Eye (tissue), 1 donor: ENCODE data around the gene PBRM1.
A peak's percentile ranks its signal among the peaks of the same experiment; 100 is the strongest.
"Not testable (repeated sequence)": the region's sequence is repeated elsewhere in the genome, so short reads cannot be mapped to it uniquely, and the experiment has no call there.

Source experiments
- DNase-seq: peaks from one replicate; pipeline ENCODE4 v3.0.0-alpha.2; 2015

PBRM1 gene

DNA sequence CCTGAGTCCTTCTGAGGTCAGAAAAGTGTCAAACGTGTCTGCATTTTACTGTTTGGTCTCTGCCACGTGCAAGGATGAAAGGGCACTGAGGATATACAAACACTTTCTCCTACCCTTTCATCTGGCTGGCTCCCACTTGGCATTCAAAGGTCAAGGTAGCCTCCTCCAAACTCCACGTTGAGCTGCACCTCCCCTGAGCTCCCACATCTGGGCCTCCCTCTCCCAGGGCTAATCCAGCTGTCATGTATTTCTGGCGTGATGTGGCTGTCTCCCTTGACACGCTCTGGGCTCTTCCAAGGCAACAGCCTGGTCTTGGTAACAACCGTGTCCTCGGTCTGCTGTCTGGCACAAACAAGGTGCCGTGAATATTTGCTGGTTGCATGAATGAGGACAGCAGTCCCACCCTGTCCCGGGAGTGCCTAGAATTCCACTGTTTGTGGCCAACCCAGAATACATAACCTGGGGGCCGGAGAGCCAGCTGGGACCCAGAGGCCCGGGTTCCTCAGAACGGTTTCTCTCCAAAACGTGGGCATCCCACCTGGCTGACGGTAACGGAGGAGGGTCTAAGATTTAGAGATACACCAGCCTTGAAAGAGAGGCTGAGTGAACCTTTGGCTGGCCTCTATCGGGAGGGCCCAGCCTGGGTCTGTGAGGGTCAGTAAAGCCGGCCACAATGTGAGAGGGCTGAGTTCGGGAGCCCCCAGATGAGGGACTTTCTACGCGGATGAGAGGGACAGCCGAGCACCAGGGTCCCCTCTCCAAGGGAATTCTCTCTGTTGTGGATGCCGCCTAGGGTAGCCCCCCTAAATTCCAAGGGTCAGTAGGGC lies 19.1 kb upstream of the PBRM1 start:
- DNase-seq = peak; percentile 46

DNA sequence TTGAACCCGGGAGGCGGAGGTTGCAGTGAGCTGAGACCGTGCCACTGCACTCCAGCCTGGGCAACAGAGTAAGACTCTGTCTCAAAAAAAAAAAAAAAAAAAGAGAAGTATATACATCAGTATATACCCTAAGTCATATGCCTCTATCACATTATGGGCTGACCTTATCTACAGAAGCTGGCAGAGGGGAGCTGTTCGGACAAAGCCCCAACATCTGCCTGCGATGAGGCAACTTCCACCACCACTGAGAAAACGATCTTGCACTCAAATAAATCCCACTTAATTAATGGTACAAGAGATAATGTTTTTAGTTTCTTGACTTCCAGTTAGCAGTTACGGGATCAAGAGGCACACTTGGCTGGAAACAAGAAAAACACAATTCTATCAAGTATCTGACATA lies 17.6 kb upstream of the PBRM1 start:
- DNase-seq = no peak

DNA sequence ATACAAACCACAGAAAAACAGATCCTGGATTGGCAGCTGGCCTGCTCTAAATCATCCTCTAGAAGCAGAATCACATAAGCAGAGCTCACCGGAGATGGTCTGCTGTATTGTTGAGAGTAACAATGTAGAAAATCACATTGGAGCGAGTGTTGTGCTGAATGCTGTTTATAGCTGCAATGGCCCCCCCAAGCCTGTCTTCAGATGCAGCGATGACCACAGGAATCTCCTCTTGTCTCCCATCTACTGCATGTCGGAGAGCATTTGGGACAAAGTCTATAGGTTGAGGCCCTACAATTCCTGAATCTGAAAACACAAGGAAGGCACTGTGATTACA lies 11.9 kb upstream of the PBRM1 start:
- DNase-seq = no peak

DNA sequence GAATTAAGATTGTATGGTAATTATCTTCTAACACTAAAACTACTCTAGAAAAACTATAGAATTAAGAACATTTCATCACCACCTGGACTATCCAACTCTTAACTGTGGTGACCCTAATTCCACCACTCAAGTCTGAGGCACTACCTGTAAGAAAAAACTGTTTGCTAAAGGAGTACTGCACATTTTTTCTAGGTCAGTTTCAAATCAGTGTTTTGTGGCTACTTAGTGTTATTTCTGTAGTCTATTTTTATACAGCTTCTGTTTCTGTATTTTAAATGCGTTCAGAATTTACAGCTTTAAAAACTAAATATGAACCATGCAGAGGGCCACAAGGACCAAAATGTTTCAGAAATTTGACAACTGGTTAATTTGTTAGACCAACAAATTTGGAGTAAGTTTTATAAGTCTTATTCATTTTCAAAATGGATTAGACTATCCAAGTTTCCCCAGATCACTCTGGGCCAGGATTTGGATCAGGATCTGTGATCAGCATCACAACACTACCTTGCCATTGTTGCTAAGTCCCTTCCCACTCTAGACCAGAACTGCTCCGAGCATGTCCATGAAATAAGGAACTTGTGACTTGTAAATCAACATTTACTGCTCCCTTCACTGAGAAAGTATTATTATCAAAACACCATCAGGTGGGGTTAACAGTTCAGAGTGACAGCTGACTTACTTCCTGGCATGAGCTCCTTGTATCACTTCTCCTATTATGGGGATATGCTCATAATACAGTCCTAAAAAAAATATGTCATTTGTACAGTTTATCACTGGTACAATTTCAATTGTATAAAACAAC lies 11.3 kb upstream of the PBRM1 start:
- no peak for DNase-seq

DNA sequence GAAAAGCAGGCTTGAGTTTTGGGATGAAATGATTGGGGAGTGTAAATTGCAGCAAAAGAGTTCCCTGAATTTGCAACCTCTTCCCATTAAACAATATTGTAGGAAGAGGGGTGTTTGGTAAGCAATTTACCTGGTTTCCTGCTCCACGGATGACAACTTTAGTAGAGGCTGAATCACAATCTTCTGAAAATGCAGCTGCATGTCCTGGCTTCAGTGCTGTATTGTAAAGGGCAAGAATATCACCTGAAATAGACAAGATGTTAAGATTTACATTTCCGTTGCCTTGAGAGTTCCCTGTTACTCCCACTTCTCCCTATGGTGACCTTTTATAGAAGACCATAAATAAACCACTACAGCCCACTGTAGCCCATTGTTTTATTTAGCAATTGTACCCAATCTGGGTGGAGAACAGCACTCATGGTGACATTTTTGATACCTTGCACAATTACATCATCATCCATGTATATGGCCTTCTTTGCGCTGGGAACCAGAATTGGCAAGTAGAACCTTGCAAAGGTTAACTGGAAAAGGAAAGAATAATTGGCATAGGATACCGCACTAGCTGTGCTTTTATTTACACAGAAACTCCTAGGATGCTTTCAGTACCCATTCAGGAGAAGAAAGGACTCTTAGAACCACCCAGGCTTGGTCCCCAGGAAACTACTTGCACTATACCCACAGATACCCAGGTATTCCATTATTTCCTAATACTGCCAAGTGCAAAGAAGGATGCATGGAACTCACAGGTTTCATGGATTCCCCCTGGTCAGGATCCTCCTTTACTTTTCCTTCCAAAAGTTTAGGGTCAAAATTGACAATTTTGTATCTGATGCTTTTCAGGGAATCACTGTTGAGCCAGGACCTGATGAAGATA lies 10.3 kb upstream of the PBRM1 start:
- no peak for DNase-seq

DNA sequence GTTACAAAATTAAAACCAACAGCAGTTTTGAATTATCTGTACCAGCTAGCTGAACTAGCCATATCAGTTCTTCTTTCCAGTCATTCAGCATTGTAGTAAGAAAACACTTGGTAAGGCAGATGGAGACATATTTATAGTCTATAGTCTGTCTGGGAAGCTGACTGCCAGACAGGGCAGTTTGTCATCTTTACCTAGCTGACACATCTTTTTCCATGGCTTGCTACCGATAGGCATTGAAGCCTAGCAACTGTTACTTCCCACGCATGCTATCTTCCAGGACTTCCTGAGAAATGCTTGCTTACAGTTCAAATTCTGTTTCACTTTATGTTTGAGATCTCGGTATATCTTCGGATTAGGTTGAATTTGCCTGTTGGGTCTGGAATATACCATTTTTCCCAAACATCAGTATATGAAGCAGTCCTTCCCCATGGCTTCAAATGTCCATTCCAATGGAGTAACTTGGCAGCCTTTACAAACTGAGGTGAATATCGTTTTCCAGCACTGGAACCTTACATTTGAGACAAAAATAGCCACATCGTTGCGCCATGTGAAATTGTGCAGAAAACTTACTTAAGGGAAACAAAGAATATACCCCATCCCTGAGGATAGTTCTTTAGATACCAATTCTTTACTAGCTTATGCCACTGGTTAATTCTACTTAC lies 8.9 kb upstream of the PBRM1 start:
- DNase-seq = no peak

DNA sequence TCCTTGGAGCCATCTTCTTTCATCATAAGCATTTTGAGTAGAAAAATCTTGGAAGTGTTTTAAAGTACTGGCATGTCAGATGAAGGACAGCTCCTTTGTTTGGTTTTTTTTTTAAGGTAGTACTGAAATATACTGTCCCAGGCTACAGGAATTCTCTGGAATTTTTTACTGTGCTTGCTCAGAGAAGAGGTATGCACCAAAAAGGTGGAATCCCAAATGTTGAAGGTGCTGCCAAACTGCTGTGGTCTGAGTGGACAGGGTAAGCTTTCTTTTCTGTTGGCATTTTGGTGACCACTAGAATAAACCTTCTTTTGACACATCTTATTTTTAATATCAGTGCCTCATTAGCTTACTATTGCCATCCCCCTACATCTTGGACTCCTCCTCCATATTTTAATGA lies 7.4 kb upstream of the PBRM1 start:
- DNase-seq = no peak

DNA sequence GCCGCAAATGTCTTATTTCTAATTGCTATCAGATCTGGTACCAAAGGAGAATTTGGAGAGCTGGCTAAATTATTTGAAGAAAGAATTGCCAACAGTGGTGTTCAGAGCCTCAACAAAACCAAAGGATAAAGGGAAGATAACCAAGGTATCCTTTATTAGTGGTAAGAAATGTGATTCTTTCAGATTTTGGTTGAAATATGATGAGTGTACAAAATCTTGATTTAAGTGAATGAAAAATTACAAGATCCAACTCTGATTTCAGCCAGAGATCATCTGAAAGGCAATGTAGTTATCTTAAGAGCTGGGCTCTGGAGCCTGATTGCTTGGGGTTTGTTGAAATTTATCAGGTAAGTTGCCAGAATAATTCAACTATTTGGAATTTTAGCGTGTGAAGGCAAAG lies 4.8 kb upstream of the PBRM1 start:
- DNase-seq = no peak

DNA sequence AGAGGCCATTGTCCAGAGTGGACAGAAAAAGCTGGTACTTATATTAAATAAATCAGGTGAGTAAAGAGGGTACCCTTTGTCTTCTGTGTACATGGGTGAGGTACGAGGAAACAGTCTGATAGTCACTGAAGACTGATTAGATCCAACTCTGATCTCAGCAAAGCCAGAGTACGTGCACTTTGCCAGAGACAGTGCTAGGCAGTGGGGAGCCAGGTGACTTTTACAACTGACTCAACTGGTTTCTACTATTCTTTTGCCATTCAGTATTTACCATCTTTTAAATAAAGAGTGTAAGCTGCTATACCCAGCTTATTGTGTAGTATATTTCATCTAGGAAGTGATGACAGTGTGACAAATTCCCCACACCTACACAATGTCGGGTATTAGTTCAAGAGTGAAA lies 3.4 kb upstream of the PBRM1 start:
- no peak for DNase-seq

DNA sequence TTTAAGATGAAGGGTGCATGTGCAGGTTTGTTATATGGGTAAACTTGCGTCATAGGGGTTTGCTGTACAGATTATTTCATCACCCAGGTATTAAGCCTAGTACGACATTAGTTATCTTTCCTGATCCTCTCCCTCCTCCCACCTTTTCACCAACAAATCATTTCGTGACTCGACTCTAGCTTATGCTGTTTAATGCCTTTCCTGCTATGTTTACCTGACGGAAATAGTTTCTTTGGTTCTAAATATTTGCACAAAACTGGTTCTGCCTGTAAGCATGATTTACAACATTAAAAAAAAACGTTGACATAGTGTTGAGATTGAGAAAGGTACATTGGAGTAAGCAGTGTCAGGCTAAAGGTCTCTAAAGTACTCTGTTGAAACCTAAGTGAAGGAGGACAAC lies 2.6 kb upstream of the PBRM1 start:
- no peak for DNase-seq

DNA sequence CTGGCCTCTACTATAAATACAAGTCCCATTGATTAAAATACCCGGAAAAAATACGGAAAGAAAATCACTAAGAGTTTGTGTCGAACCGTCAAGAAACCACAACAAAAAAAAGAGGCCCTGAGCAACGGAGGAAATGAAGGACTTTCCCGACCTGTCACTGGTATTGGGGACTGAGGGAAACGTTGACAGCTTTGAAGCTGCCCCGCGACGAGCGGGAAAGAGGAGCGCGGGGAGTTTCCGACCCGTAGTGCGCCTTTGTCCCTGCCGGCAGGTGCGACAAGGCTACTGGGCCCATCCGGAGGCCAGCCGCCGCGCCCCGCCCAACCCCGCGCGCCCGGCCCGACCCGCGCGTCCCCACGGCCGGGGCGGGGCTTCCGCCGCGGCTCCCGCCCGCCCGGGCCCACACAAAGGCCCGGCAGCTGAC lies 416 bp downstream of the PBRM1 start:
- peak; percentile 87 for DNase-seq

DNA sequence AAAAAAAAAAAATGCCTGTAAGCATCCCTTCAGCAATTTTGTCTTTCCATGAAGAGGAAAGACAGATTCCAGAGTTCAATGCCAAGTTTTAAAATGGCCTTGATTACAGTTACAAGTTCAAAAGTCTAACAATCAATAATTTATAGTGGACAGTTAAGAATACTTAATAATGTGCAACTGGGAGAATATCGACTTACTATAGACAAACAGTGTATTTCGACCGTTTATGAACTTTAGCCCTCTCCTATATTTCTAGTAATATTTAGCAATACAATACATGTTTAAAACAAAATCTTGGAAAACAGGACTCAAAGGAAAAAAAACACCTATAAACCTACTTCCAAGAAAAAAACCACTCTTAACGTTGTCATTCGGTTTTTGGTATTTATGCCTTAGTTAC lies 1.5 kb downstream of the PBRM1 start:
- DNase-seq = peak; percentile 10

DNA sequence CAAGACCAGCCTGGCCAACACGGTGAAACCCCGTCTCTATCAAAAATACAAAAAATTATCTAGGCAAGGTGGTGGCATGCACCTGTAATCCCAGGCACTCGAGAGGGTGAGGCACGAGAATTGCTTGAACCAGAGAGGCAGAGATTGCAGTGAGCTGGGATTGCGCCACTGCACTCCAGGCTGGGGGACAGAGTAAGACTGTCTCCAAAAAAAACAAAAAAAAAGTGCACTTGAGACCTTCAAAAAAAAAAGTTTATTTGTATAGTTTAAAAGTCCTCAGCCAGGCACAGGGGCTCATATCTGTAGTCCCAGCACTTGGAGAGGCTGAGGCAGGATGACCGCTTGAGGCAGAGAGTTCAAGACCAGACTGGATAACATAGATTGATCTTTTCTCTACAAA lies 2.1 kb downstream of the PBRM1 start:
- no peak for DNase-seq

DNA sequence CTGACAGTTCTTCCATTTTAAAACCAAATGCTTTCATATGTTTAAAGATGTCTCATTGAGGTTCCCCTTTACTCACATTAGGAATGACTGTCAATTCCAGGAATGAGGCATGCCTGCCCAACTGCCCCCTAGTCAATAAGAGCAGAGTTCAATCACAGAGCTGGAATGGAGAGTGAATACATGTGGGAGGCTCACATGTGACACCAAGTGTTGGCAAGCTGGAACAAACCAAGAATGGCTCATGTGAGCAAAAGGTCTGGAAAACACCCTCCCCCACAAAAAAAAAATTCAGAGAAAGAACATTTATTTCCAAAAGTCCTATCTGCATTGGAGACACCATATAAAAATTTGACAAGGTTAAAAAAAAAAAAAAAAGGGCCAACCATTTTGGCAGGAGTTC lies 3.7 kb downstream of the PBRM1 start:
- DNase-seq = peak; percentile 21

DNA sequence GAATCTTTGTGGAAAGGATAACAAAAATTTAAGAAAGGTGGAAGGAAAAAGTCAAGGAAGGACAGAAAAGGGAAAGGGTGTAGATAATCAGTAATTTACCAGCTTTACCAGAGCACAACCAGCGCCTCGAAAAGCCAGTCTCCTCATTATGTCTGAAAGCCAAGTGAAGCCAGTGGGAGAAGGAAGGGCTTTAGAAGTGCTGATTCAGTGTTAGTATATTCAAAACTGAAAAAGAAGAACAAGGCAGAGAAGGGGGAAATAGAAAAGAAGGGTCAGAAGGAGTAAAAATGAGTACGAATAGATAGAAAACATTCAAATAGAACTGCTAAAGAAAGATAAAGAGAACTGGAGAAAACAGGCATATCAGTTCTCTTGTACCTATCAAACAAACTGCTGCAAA lies 4.1 kb downstream of the PBRM1 start:
- no peak for DNase-seq

DNA sequence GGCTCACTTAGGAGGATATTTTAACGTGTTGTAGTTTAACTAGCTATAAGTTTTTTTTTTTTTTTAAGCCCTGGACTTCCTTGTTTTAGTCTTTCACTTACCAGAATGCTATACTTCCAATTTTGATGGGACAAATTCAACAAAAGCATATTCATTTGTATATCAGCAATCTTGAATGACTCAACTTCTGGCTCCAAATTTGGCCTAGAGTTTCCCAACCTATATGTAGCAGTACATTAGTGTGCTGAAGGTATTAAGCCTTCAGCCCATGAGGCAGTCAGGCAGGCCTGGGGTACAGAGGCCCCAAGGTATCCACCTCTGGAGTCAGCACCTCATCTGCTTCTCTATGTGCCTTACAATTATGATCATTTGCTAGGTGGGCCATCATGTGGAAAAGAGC lies 5.9 kb downstream of the PBRM1 start:
- no peak for DNase-seq

DNA sequence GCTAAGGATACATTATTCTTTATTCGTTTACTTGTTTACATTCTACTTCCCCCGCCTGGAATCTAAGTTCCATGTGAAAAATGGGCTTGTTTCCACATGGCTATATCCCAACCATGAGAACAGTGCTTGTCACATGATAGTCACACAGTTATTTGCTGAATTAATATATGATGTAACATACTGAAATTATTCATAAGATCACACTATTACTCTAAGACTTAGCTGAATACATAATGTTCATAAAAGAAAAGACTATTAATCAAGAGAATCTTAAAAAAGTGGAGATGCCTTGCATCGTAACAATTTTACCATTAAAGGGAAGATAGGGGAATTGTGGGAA lies 6.5 kb downstream of the PBRM1 start:
- DNase-seq = no peak

DNA sequence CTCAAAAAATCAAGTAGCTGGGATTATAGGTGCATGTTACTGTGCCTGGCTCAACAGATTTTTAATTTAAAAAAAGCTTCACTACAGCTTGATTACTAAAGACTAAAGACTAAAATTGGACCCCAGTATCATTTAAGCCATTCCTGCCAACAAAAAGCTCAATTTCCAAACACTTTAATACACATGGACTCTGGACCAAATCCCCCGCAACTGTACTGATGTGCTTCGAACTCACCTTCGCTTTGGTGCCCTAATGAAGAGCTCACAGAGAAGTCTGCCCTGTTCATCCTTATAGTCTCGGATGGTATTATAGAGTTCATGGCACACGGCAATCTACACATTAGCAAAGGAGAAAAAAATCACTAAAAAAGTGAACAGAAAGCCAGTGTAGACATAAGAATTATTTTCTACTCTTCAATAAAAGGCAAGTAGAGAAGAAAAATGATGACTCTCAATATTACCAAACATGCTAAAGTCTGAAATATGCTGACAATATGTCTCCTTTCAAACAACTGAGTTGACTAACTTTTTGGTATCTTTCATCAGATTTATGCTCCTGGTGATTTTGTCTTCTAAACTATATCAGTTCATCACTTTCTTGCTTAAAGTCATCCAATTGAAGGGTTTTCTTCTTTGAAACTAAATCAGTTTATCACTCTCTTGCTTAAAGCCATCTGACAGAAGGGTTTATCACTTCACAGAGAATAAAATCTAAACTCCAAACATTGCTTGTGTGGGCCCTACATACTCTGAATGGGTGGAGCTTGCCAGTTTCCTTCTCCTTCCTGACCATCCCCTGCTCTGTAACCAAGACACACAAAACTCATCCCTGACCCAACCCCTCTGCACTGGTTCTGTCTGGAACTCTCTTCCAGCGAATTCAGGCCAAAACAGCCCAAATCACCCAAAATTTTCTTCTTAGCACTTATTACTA lies 7.2 kb downstream of the PBRM1 start:
- DNase-seq = no peak

DNA sequence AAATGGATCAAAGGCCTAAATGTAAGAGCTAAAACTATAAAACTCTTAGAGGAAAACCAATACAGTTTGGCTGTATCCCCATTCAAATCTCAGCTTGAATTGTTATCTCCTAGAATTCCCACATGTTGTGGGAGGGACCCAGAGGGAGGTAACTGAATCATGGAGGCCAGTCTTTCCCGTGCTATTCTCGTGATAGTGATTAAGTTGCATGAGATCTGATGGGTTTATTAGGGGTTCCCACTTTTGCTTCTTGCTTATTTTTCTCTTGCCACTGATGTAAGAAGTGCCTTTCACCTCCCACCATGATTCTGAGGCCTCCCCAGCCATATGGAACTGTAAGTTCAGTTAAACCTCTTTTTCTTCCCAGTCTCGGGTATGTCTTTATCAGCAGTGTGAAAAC lies 9.5 kb downstream of the PBRM1 start:
- DNase-seq = not testable (repeated sequence)

DNA sequence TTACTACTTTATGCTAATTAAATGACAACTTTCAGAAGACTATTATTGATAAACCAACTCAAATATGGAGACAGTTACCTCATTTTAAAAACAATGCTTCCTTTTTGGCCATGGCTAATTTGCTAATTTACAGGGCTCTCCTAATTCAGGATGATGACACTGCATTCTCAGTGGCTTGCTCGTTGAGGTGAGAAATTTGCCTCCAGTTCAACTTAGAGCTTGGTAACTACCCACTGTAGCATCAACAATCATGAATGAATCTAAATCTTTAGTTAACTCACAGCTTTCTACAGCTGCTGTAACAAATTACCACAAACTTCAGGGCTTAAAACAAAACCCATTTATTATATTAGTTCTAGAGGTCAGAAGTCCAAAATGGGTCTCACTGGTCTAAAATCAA lies 14.0 kb downstream of the PBRM1 start:
- DNase-seq = no peak

DNA sequence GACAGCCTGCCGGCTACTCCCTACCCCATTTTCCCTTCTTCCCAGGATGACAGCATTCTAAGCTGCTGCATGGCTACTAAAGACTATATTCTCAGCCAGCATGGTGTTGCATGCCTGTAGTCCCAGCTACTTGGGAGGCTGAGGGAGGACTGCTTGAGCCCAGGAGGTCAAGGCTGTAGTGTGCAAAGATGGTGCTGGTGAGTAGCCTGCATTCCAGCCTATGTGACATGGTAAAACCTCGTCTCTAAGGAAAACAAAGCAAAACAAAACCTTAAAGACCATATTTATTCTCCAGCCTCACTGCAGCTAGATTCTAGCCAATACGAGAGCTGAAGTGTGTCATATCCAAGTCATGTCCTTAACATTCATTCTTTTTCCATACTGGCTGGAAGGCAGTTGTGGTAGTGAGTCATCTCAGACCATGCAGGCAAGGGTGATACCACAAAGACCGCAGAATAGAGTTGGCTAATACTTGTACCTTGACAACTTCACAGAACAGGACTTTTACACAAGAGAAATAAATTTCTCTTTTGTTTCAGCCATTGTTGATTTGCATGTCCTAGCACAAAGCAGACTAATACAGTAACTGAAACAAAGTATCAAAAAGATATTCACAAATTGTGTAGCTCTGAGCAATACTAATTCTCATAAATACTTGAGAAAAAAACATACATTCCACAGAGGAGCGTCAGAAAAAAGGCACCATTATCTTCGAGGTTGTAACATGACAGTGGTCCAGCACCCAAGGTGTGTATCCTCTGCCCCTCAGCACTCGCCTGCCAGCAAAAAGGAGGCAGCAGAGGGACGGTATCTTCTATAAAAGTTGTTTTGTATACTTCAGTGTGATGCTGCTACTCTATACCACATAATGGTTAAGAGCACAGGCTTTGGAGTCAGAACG lies 14.8 kb downstream of the PBRM1 start:
- DNase-seq = peak; percentile 29
